Neural cell (in vitro differentiated cells): ENCODE results near the gene GXYLT2. TPM values are rescaled to one million over a fixed set of nuclear protein-coding genes. Genes with fewer than 3 reads are reported as not detected.
A peak's percentile ranks its signal among the peaks of the same experiment; 100 is the strongest.

Source experiments
- H2AFZ ChIP-seq: fragments of 200-600, 300-800 bp; sonication (generic), shearing (Covaris generic); 2 replicates; pipeline ENCODE4 v1.6.0; 2014; ENCODE audit warnings: low read depth, mild to moderate bottlenecking, antibody characterized with exemption, low read length, moderate library complexity
- H3F3A ChIP-seq: fragments of 200-600 bp; shearing (Covaris generic); 2 replicates; pipeline ENCODE4 v1.6.1; 2016; ENCODE audit warnings: mild to moderate bottlenecking, moderate library complexity, mixed read lengths, antibody characterized with exemption, low read length; ENCODE audit not compliant: insufficient read depth, poor library complexity, severe bottlenecking
- H3K27ac ChIP-seq: fragments of 200-600, 300-800 bp; sonication (generic), shearing (Covaris generic); 2 replicates; pipeline ENCODE4 v1.5.1; 2014; ENCODE audit warnings: mild to moderate bottlenecking, low read length, moderate library complexity
- H3K27me3 ChIP-seq: fragments of 300-800, 200-600 bp; sonication (generic), shearing (Covaris generic); 2 replicates; pipeline ENCODE4 v1.6.0; 2014; ENCODE audit warnings: mild to moderate bottlenecking, low read depth, low read length, moderate library complexity; ENCODE audit not compliant: insufficient read depth
- H3K36me3 ChIP-seq: fragments of 300-800, 200-600 bp; sonication (generic), shearing (Covaris generic); 2 replicates; pipeline ENCODE4 v1.5.1; 2014; ENCODE audit warnings: mild to moderate bottlenecking, antibody characterized with exemption, low read length, moderate library complexity; ENCODE audit not compliant: insufficient read depth
- H3K4me2 ChIP-seq: fragments of 300-800, 200-600 bp; sonication (generic), shearing (Covaris generic); 2 replicates; pipeline ENCODE4 v1.6.0; 2014; ENCODE audit warnings: mild to moderate bottlenecking, low read length
- H3K4me3 ChIP-seq: fragments of 300-800, 200-600 bp; sonication (generic), shearing (Covaris generic); 2 replicates; pipeline ENCODE4 v1.5.1; 2014; ENCODE audit warnings: mild to moderate bottlenecking, low read length, moderate library complexity
- H3K79me2 ChIP-seq: fragments of 200-600 bp; shearing (Covaris generic); replicated peaks from 2 replicates; pipeline ENCODE4 v1.6.0; 2014; ENCODE audit warnings: mild to moderate bottlenecking, low read length, moderate library complexity; ENCODE audit not compliant: insufficient read depth
- H3K9ac ChIP-seq: fragments of 300-800, 200-600 bp; sonication (generic), shearing (Covaris generic); 2 replicates; pipeline ENCODE4 v1.6.1; 2016; ENCODE audit warnings: mild to moderate bottlenecking, low read length, mixed read lengths
- H3K9me2 ChIP-seq: fragments of 200-600 bp; shearing (Covaris generic); 2 replicates; pipeline ENCODE4 v1.6.1; 2016; ENCODE audit warnings: mild to moderate bottlenecking, low read length, mixed read lengths; ENCODE audit not compliant: insufficient read depth
- H3K9me3 ChIP-seq: fragments of 200-600, 300-800 bp; sonication (generic), shearing (Covaris generic); 2 replicates; pipeline ENCODE4 v1.6.1; 2016; ENCODE audit warnings: mild to moderate bottlenecking, mixed run types, low read length, moderate library complexity, mixed read lengths
- H4K20me1 ChIP-seq: fragments of 200-600 bp; shearing (Covaris generic); 2 replicates; pipeline ENCODE4 v1.6.1; 2016; ENCODE audit warnings: mild to moderate bottlenecking, mixed run types; ENCODE audit not compliant: insufficient read depth
- EP300 ChIP-seq: fragments of 450-650 bp; conservative IDR thresholded peaks from 2 replicates; pipeline ENCODE4 v1.6.1; 2014; ENCODE audit warnings: antibody characterized with exemption, mild to moderate bottlenecking, moderate library complexity; ENCODE audit not compliant: poor library complexity, severe bottlenecking
- EZH2 ChIP-seq: fragments of 200-600, 300-800 bp; shearing (Covaris generic), sonication (generic); IDR thresholded peaks from 2 replicates; pipeline ENCODE4 v1.6.1; 2014; ENCODE audit warnings: antibody characterized with exemption, low read length, borderline replicate concordance, mild to moderate bottlenecking; ENCODE audit not compliant: insufficient read depth, poor library complexity, severe bottlenecking
- MXI1 ChIP-seq: fragments of 450-650 bp; conservative IDR thresholded peaks from 2 replicates; pipeline ENCODE4 v1.6.1; 2014; ENCODE audit warnings: antibody characterized with exemption, mild to moderate bottlenecking; ENCODE audit not compliant: poor library complexity, severe bottlenecking
- POLR2AphosphoS5 ChIP-seq: IDR thresholded peaks from 2 replicates; pipeline ENCODE4 v1.6.1; 2012
- RAD21 ChIP-seq: fragments of 450-650 bp; conservative IDR thresholded peaks from 2 replicates; pipeline ENCODE4 v1.6.1; 2014; ENCODE audit warnings: antibody characterized with exemption, mild to moderate bottlenecking, moderate library complexity
- REST ChIP-seq: IDR thresholded peaks from 2 replicates; pipeline ENCODE4 v1.6.1; 2012; ENCODE audit warnings: borderline replicate concordance
- SMC3 ChIP-seq: fragments of 450-650 bp; conservative IDR thresholded peaks from 2 replicates; pipeline ENCODE4 v1.6.1; 2014; ENCODE audit warnings: antibody characterized with exemption, mild to moderate bottlenecking, moderate library complexity; ENCODE audit not compliant: poor library complexity
- TAF1 ChIP-seq: IDR thresholded peaks from 2 replicates; pipeline ENCODE4 v1.6.1; 2012; ENCODE audit warnings: low read depth
- polyA minus RNA-seq: library from RNA; depleted of rRNA, polyadenylated mRNA; stranded (reverse); fragments of >200 nt; gene quantifications from 2 replicates; pipeline ENCODE4 v1.2.3, GENCODE V29; 2014
- polyA plus RNA-seq: library from polyadenylated mRNA; depleted of rRNA; stranded (reverse); fragments of >200 nt; gene quantifications from 2 replicates; pipeline ENCODE4 v1.2.3, GENCODE V29; 2014
- TF ChIP-seq, protein P1 (sequence below): fragments of 450-650 bp; IDR thresholded peaks from 2 replicates; pipeline ENCODE4 v1.5.1; 2014; ENCODE audit warnings: antibody characterized with exemption, mild to moderate bottlenecking, moderate library complexity; ENCODE audit not compliant: poor library complexity, severe bottlenecking

Gene GXYLT2
- 0.16 and 0.48 TPM in 2 replicates for polyA plus RNA-seq
- polyA minus RNA-seq, result 2.4 TPM in 2 replicates

DNA sequence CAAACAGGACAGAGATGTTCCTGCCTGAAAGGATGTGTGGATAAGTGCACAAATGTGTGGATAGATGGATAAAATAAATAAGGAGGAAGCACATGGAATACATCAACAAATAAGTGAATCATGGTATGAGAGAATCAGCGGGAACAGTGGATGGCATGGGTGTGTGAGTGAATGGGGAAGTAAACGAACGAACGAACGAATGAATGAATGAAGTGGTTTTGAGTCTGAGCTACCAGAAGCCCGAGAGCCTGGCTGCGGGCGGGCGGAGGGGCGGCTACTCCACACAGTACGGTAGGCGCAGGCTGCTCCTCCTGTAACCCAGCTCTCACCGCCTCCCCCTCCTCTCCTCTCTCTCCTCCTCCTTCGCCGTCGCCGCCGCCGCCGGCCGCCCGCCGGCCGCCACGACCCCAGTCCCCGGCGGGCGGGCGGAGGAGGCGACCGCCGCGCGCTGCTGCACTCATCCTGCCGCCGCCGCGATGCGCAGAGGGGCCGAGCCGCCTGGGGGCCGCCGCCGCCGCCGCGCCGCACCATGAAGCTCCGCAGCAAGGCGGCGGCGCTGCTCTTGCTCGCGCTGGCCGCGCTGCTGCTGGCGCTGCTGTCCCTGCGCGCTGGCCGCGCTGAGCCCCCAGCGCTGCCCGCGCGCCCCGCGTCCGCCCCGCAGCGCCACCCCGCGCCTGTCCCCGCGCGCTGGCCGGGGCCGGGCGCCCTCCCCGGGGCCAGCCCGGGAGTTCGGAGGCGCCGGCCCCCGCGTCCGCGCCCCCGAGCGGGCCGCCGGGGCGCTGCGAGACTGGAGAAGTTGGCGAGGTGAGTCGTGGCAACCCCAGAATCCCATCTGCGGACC lies at the start of gene GXYLT2:
Gene GXYLT2 (plus strand): TSS at position 342 of the 841 bp plus-strand sequence. CDS start 188 bp downstream, at position 530.
- peaks cover 12% of the 10 kb centered on the region for H3K27me3 ChIP-seq
- TF ChIP-seq RAD21 (no peak), SMC3 (no peak), TAF1 (no peak), EZH2 (no peak), EP300 (peak; percentile 31), REST (no peak), MXI1 (peak; percentile 68)
- TF ChIP-seq, protein P1, sequence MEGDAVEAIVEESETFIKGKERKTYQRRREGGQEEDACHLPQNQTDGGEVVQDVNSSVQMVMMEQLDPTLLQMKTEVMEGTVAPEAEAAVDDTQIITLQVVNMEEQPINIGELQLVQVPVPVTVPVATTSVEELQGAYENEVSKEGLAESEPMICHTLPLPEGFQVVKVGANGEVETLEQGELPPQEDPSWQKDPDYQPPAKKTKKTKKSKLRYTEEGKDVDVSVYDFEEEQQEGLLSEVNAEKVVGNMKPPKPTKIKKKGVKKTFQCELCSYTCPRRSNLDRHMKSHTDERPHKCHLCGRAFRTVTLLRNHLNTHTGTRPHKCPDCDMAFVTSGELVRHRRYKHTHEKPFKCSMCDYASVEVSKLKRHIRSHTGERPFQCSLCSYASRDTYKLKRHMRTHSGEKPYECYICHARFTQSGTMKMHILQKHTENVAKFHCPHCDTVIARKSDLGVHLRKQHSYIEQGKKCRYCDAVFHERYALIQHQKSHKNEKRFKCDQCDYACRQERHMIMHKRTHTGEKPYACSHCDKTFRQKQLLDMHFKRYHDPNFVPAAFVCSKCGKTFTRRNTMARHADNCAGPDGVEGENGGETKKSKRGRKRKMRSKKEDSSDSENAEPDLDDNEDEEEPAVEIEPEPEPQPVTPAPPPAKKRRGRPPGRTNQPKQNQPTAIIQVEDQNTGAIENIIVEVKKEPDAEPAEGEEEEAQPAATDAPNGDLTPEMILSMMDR, result no peak
- no peaks in the 10 kb centered on the region for H3K9me2 ChIP-seq
- no peaks in the 10 kb centered on the region for H3K79me2 ChIP-seq
- H3K36me3 ChIP-seq, result no peaks in the 10 kb centered on the region
- peak within 1 kb of the TSS; percentile 99 for H3K4me2 ChIP-seq
- H3K9me3 ChIP-seq, result no peaks in the 10 kb centered on the region
- H3K4me3 ChIP-seq, result peak within 1 kb of the TSS; percentile 79
- no peak within 1 kb of the TSS for H3K27ac ChIP-seq
- H3K9ac ChIP-seq, result peak within 1 kb of the TSS; percentile 45
- peak within 1 kb of the TSS; percentile 61 for H2AFZ ChIP-seq
- H3F3A ChIP-seq, result no peaks in the 10 kb centered on the region
- no peaks in the 10 kb centered on the region for H4K20me1 ChIP-seq

DNA sequence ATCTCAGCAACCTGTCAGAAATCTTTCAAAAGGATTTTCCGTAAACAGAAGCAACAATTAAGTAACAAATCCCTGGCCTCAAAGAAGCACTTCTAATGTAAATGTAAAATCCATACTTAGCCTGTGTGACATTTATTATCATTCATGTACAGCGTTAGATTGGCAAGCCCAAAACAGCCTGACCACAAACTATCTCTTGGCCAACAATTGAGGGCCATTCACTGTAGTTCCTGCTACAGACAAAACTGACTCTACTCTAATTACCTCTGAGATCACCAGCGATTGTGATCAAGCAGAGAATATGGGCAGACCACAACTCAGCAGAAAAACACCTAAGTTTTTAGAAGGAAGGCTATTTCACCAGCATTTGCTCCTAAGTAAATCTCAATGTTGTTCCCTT lies 48.8 kb upstream of the GXYLT2 start:
- Histone ChIP-seq H3K27ac (no peak overlapping the region), H3K27me3 (no peaks in the 10 kb centered on the region), H3K79me2 (no peaks in the 10 kb centered on the region), H3K4me3 (no peak overlapping the region), H3K9me3 (no peaks in the 10 kb centered on the region), H3K4me2 (no peak overlapping the region), H3K9ac (no peak overlapping the region), H4K20me1 (no peaks in the 10 kb centered on the region), H2AFZ (no peak overlapping the region), H3K9me2 (no peaks in the 10 kb centered on the region), H3F3A (no peaks in the 10 kb centered on the region), H3K36me3 (peaks cover 7% of the 10 kb centered on the region)
- TF ChIP-seq SMC3 (no peak), EP300 (no peak), POLR2AphosphoS5 (no peak), EZH2 (no peak), RAD21 (no peak), TAF1 (no peak), REST (no peak), MXI1 (no peak)
- TF ChIP-seq, protein P1, result no peak
